Activated CD8-positive, alpha-beta T cell treated with anti-CD3 and anti-CD28 coated beads for 36 hours (primary cell): ENCODE results near the gene KCNIP3. TPM values are rescaled to one million over a fixed set of nuclear protein-coding genes. Genes with fewer than 3 reads are reported as not detected.
"Not testable (repeated sequence)": the region's sequence is repeated elsewhere in the genome, so short reads cannot be mapped to it uniquely, and the experiment has no call there.

Experiments used
- ATAC-seq: fragments of 200-7000 bp; cut with Tn5 transposase; one replicate; pipeline ENCODE4 v1.10.0; 2021; ENCODE audit warnings: mild to moderate bottlenecking, moderate library complexity
- CTCF ChIA-PET: fragments of 350-600 bp; sonication (Branson Sonifier 250); formaldehyde crosslinking; loops from one replicate; lab custom pipeline; 2021; ENCODE audit warnings: antibody characterized with exemption; lab: Charles Lee
- POLR2A ChIA-PET: fragments of 350-600 bp; sonication (Branson Sonifier 250); formaldehyde crosslinking; loops from one replicate; lab custom pipeline; 2021; ENCODE audit warnings: antibody characterized with exemption; lab: Charles Lee
- DNase-seq: peaks from one replicate; pipeline ENCODE4 v3.0.0-alpha.2; 2020
- H3K27ac Mint-ChIP-seq: one replicate; pipeline ENCODE4 v1.8.0; 2021; ENCODE audit warnings: mild to moderate bottlenecking, mixed read lengths
- H3K27me3 Mint-ChIP-seq: one replicate; pipeline ENCODE4 v1.8.0; 2021; ENCODE audit warnings: mixed read lengths
- H3K36me3 Mint-ChIP-seq: one replicate; pipeline ENCODE4 v1.8.0; 2021; ENCODE audit warnings: low read depth, mixed read lengths
- H3K4me1 Mint-ChIP-seq: one replicate; pipeline ENCODE4 v1.8.0; 2021; ENCODE audit warnings: low read depth, mixed read lengths
- H3K4me3 Mint-ChIP-seq: one replicate; pipeline ENCODE4 v1.8.0; 2021; ENCODE audit warnings: mild to moderate bottlenecking, moderate library complexity, mixed read lengths
- H3K9me3 Mint-ChIP-seq: one replicate; pipeline ENCODE4 v1.8.0; 2021; ENCODE audit warnings: mixed read lengths
- intact Hi-C: fragments of 100-400 bp; cut with micrococcal nuclease; formaldehyde crosslinking; loops from one replicate; pipeline ENCODE4 v1.10.0; 2022
- total RNA-seq, 2 experiments: library from RNA; stranded (reverse); gene quantifications; one replicate each; pipeline ENCODE4 v1.2.3, GENCODE V29; 2021
- TF ChIP-seq, protein P1 (sequence below): fragments of 200-600 bp; IDR thresholded peaks from one replicate; pipeline ENCODE4 v1.8.0; 2022; ENCODE audit warnings: antibody characterized with exemption, mild to moderate bottlenecking

The KCNIP3 gene
- total RNA-seq, 2 experiments from 2014 or later = not detected

DNA sequence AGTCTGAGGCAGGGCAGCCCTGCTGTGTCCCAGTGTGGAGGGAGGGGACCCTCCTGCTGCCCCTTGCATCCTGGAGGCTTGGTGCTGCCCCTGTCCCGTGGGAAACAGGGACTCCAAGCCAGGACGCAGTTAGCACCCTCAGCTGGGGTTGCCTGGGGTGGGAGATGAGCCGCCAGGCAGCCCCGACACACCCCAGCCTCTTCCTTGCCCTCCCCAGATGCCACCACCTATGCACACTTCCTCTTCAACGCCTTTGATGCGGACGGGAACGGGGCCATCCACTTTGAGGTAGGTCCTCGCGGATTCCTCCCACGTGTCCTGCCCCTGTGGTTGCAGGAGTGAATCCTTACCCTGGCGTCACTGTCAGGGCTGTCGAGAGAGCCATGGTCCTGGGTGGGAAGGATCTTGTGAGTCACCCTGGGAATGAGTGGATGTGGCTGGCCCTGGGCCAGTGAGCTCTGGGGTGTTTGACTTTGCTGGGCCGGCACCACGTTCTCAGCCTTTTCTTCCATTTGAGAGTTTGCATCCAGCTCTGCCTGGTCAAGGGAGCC lies 77.8 kb downstream of the KCNIP3 start:
- DNase-seq = no peak
- POLR2A ChIA-PET = no interaction called here
- intact Hi-C loops = no loop called here

DNA sequence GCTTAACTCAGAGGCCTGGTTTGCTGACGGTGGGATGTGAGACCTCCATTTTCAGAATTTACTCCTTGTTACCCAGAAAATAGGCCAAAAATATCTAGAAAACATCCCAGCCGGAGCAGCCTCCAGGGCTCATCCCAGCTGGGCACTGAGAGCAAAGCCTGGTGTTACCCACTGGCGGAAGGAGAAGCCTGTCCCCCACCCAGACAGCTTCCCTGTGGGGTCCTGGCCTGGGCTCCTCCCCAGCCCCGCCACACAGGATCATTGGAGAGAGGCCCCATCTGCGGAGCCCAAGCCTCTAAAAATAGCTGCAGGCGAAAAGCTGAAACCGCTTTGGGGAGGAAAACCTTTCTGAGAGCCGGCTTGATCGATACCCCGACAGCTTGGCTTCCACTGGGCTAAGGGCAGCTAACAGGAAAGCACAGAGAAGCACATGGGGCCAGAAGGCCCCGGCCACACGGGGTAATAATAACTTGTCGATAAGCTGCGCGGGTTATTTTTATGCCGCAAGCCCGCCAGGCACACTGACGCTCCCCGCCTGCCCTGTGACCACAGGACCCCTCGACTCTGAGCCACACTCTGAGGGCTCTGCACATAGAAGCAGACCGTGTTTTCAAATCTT lies 78.5 kb downstream of the KCNIP3 start:
- DNase-seq = no peak
- Mint-ChIP-seq H3K27me3 (peaks cover 11% of the 10 kb centered on the region), H3K4me1 (no peaks in the 10 kb centered on the region), H3K9me3 (peaks cover 6% of the 10 kb centered on the region), H3K4me3 (no peak overlapping the region), H3K27ac (no peak overlapping the region), H3K36me3 (no peaks in the 10 kb centered on the region)
- POLR2A ChIA-PET = no interaction called here
- CTCF ChIA-PET = interaction anchor here (1.7 kb wide), 1 partner anchor 30 kb away, joined by 7 read pairs; no protein-coding TSS in a partner anchor
- intact Hi-C loops = no loop called here
- no peak for ATAC-seq
- TF ChIP-seq, protein P1, sequence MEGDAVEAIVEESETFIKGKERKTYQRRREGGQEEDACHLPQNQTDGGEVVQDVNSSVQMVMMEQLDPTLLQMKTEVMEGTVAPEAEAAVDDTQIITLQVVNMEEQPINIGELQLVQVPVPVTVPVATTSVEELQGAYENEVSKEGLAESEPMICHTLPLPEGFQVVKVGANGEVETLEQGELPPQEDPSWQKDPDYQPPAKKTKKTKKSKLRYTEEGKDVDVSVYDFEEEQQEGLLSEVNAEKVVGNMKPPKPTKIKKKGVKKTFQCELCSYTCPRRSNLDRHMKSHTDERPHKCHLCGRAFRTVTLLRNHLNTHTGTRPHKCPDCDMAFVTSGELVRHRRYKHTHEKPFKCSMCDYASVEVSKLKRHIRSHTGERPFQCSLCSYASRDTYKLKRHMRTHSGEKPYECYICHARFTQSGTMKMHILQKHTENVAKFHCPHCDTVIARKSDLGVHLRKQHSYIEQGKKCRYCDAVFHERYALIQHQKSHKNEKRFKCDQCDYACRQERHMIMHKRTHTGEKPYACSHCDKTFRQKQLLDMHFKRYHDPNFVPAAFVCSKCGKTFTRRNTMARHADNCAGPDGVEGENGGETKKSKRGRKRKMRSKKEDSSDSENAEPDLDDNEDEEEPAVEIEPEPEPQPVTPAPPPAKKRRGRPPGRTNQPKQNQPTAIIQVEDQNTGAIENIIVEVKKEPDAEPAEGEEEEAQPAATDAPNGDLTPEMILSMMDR = no peak

More for the DNA sequence above, 77.8 kb downstream of the KCNIP3 start:
- no peaks in the 10 kb centered on the region for H3K4me1 Mint-ChIP-seq
- no peak for ATAC-seq
- no peak overlapping the region for H3K4me3 Mint-ChIP-seq
- H3K9me3 Mint-ChIP-seq = peaks cover 6% of the 10 kb centered on the region
- no peaks in the 10 kb centered on the region for H3K36me3 Mint-ChIP-seq
- CTCF ChIA-PET = interaction anchor here (1.1 to 1.7 kb wide), 2 partner anchors 14 to 30 kb away, joined by 3 to 7 read pairs; no protein-coding TSS in a partner anchor
- TF ChIP-seq, protein P1 = no peak
- H3K27ac Mint-ChIP-seq = no peak overlapping the region
- peaks cover 13% of the 10 kb centered on the region for H3K27me3 Mint-ChIP-seq

DNA sequence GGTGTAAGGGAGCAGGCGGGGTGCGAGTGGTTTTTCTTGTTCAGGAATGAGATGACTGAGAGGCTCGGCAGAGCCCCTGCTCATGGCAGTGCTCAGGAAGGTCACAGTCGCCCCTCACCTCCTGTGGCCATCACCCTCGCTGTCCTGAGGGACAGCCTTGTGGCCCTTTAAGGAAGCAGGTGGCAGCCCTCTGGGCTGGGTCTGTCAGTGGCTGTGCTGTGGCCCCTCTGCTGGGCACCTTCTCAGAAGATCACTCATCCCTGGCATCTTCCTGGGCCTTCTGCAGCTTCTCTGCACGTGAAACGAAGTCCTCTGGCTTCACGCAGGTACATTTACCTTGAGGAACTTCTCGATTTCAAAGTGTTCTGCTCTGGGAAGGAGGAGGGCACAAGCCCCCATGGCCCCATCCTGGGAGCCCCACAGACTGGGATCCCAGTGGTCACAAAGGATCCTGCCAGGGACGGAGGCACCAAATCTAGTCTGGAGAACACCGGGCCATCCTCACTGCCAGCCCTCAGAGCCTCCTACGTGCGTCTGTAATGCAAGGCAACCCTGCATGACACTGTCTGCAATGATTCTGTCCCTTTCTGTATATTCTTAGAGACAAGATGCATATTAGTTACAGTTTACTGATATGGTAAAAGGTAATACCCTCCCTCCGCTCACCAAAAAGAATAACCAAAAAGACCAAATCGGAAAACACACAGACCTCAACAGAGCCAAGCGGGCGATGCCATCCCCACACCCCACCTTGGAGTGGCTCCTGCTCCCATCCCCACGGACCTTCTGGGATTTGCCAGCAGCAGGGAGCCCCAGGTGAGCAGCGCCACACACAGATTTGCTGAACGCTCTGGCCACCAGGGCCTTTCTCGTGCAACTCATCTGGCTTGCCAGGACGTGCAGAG lies 79.4 kb downstream of the KCNIP3 start:
- Mint-ChIP-seq H3K27me3 (peaks cover 11% of the 10 kb centered on the region), H3K9me3 (peaks cover 2% of the 10 kb centered on the region), H3K4me1 (no peaks in the 10 kb centered on the region), H3K36me3 (no peaks in the 10 kb centered on the region), H3K27ac (no peak overlapping the region), H3K4me3 (no peak overlapping the region)
- ChIA-PET POLR2A (no interaction called here), CTCF (interaction anchor here (1.7 kb wide), 1 partner anchor 31 kb away, joined by 7 read pairs; no protein-coding TSS in a partner anchor)
- ATAC-seq (no peak), DNase-seq (no peak)
- TF ChIP-seq, protein P1 = no peak
- intact Hi-C loops = no loop called here

DNA sequence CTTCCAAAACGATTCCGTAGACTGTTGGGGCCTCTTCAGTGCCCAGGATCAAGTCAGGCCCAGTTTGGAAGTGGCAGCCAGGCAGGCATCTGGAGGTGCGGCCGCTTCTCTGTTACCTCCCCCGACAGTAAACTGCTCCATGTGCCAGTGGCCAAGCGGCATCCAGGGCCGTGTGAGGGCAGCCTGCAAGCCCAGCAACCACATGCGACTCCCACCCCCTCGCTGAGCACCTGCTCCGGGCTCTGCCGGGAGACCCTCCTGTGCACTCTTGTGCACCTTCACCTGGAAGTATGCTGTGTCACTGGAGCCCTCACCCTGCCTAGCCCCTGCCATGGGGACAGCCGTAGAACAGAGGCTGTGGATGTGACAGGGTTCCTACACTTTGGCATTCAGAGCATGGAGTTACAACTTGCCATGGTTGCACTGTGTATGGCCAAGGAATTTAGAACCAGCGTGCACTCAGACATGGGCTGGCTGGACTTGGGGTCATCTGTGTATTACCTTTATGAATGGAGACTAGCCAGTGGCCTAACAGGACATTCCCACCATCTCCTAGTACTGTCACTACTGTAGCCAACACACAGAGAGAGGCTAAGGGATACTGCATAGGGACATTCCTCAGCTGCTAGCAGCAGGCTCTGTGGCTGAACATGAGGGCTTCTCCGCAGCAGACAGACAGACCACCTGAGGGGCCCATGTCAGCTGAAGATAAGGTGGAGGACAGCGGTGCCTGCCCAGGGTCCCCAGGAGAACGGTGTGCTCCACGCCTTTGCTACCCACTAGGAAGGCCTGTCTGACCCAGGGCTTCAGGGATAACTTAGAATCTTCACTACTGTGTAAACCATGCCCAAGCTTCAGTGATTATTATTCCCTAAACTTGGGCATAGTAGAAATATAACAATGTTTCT lies 80.3 kb downstream of the KCNIP3 start:
- peaks cover 6% of the 10 kb centered on the region for H3K27me3 Mint-ChIP-seq
- H3K4me3 Mint-ChIP-seq = no peak overlapping the region
- CTCF ChIA-PET = interaction anchor here (1.3 kb wide), 1 partner anchor 12 kb away, joined by 4 read pairs; no protein-coding TSS in a partner anchor
- POLR2A ChIA-PET = no interaction called here
- intact Hi-C loops = no loop called here
- no peaks in the 10 kb centered on the region for H3K4me1 Mint-ChIP-seq
- DNase-seq (no peak), ATAC-seq (no peak)
- TF ChIP-seq, protein P1 = no peak
- no peaks in the 10 kb centered on the region for H3K9me3 Mint-ChIP-seq
- H3K27ac Mint-ChIP-seq = no peak overlapping the region
- no peaks in the 10 kb centered on the region for H3K36me3 Mint-ChIP-seq

DNA sequence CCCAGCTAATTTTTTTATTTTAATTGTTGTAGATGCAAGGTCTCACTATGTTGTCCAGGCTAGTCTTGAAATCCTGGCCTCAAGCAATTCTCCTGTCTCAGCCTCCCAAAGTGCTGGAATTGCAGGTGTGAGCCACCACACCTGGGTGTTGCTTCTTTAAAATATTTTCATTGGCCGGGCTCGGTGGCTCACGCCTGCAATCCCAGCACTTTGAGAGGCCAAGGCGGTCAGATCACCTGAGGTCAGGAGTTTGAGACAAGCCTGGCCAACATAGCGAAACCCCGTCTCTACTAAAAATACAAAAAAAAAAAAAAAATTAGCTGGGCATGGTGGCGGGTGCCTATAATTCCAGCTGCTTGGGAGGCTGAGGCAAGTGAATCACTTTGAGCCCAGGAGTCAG lies 81.1 kb downstream of the KCNIP3 start:
- H3K27me3 Mint-ChIP-seq, intact Hi-C loops: not testable (repeated sequence)
- CTCF ChIA-PET = interaction anchor here (1.3 kb wide), 1 partner anchor 11 kb away, joined by 4 read pairs; no protein-coding TSS in a partner anchor

More for the DNA sequence above, 81.1 kb downstream of the KCNIP3 start:
- H3K9me3 Mint-ChIP-seq, DNase-seq, H3K36me3 Mint-ChIP-seq, POLR2A ChIA-PET, H3K4me3 Mint-ChIP-seq, H3K4me1 Mint-ChIP-seq, H3K27ac Mint-ChIP-seq, ATAC-seq: not testable (repeated sequence)
